ENCODE results near the gene WDR83. TPM values are rescaled to one million over a fixed set of nuclear protein-coding genes. Genes with fewer than 3 reads are reported as not detected.

The WDR83 gene
- total and polyA plus RNA-seq, 4 donors = 3.9 to 5.1 (median 4.2) TPM

- H3K36me3 ChIP-seq (ENCODE audit: control insufficient read depth in 4 of 4, insufficient read depth in 3 of 4, low read depth in 1 of 4, low read length in 3 of 4) = no peaks in the 10 kb centered on the region
- no peak for DNase-seq (ENCODE audit: low spot score)
- peaks cover 4 to 5% (median 4%) of the 10 kb centered on the region in 4 donors for H3K4me1 ChIP-seq (ENCODE audit: control insufficient read depth in 4 of 4, insufficient read depth in 4 of 4, low read length in 3 of 4)
- TF ChIP-seq NR2F2 (IDR thresholded peaks at IDR 0.05) (no peak), HNF4A (conservative IDR thresholded peaks at IDR 0.05) (no peak), RAD21 (IDR thresholded peaks at IDR 0.05) (no peak), TAF1 (conservative IDR thresholded peaks at IDR 0.05) (no peak), HNF4G (IDR thresholded peaks at IDR 0.05) (no peak), JUND (IDR thresholded peaks at IDR 0.05) (no peak), ATF3 (IDR thresholded peaks at IDR 0.05) (no peak), FOXA2 (IDR thresholded peaks at IDR 0.05) (no peak)
- TF ChIP-seq, protein P1, sequence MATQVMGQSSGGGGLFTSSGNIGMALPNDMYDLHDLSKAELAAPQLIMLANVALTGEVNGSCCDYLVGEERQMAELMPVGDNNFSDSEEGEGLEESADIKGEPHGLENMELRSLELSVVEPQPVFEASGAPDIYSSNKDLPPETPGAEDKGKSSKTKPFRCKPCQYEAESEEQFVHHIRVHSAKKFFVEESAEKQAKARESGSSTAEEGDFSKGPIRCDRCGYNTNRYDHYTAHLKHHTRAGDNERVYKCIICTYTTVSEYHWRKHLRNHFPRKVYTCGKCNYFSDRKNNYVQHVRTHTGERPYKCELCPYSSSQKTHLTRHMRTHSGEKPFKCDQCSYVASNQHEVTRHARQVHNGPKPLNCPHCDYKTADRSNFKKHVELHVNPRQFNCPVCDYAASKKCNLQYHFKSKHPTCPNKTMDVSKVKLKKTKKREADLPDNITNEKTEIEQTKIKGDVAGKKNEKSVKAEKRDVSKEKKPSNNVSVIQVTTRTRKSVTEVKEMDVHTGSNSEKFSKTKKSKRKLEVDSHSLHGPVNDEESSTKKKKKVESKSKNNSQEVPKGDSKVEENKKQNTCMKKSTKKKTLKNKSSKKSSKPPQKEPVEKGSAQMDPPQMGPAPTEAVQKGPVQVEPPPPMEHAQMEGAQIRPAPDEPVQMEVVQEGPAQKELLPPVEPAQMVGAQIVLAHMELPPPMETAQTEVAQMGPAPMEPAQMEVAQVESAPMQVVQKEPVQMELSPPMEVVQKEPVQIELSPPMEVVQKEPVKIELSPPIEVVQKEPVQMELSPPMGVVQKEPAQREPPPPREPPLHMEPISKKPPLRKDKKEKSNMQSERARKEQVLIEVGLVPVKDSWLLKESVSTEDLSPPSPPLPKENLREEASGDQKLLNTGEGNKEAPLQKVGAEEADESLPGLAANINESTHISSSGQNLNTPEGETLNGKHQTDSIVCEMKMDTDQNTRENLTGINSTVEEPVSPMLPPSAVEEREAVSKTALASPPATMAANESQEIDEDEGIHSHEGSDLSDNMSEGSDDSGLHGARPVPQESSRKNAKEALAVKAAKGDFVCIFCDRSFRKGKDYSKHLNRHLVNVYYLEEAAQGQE (IDR thresholded peaks at IDR 0.05) = no peak
- 91% methylated on average over 3 of the region's 3 CpGs for WGBS
- no peaks in the 10 kb centered on the region for H3K9me3 ChIP-seq (ENCODE audit: control insufficient read depth in 4 of 4, low read length in 3 of 4)
- H3K27ac ChIP-seq (ENCODE audit: low read depth in 1 of 2, low read length in 2 of 2) = no peak overlapping the region
- no peak overlapping the region for H3K9ac ChIP-seq (ENCODE audit: low read depth in 1 of 2, low read length in 2 of 2)
- no peaks in the 10 kb centered on the region for H3K27me3 ChIP-seq (ENCODE audit: control insufficient read depth in 4 of 4, insufficient read depth in 4 of 4, low read length in 3 of 4)
- no peak overlapping the region for H3K4me3 ChIP-seq (ENCODE audit: low read depth in 1 of 3, low read length in 3 of 3)
Measured at GRCh38 chr19:12685831-12686230, 19.2 kb downstream of the WDR83 start.

DNA sequence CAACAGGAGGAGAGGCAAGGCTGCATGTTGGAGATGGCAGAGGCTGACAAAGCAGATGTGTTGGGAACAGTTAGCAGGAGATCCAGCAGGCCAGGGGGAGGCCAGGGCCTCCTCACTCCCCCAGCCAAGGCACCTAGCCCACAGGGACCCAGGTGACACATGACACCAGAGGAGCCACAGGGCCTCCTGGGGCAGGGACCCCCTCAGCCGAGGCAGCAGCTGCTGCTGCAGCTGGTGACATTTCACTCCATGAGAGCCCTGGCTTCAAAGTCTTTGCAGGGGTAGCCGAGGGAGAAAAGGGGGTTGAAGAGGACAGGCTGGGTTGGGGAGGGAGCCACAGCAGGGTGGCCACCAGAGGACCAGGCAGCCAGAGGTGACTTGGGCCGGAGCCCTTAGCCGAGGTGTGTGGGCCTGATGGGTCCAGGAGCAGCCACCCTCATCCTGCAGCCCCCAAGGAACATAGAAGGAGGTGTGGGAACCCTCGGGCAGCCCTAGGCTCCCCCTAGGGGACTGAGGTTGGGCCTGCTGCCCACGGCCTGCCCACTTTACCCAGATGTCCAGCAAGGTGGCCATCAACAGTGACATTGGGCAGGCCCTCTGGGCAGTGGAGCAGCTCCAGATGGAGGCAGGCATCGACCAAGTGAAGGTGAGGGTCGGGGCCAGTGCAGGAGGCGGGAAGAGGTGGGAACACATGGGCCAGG, 21.0 kb downstream of the WDR83 start, which contains the start of gene GNG14:
Gene GNG14, plus strand, starts transcription at position 503 of the 701 bp plus-strand sequence. Its CDS starts 51 bp downstream, at position 554.
- Histone ChIP-seq H3K27ac (ENCODE audit: low read depth in 1 of 2, low read length in 2 of 2) (no peak within 1 kb of the TSS), H3K4me3 (ENCODE audit: low read depth in 1 of 3, low read length in 3 of 3) (no peak within 1 kb of the TSS), H3K36me3 (ENCODE audit: control insufficient read depth in 4 of 4, insufficient read depth in 3 of 4, low read depth in 1 of 4, low read length in 3 of 4) (no peaks in the 10 kb centered on the region), H3K4me1 (ENCODE audit: control insufficient read depth in 4 of 4, insufficient read depth in 4 of 4, low read length in 3 of 4) (no peaks in the 10 kb centered on the region), H3K27me3 (ENCODE audit: control insufficient read depth in 4 of 4, insufficient read depth in 4 of 4, low read length in 3 of 4) (no peaks in the 10 kb centered on the region), H3K9me3 (ENCODE audit: control insufficient read depth in 4 of 4, low read length in 3 of 4) (no peaks in the 10 kb centered on the region), H3K9ac (ENCODE audit: low read depth in 1 of 2, low read length in 2 of 2) (no peak within 1 kb of the TSS)
- no peak for DNase-seq (ENCODE audit: low spot score)
- WGBS = 92% methylated on average over 9 of the region's 9 CpGs
- TF ChIP-seq, protein P2, sequence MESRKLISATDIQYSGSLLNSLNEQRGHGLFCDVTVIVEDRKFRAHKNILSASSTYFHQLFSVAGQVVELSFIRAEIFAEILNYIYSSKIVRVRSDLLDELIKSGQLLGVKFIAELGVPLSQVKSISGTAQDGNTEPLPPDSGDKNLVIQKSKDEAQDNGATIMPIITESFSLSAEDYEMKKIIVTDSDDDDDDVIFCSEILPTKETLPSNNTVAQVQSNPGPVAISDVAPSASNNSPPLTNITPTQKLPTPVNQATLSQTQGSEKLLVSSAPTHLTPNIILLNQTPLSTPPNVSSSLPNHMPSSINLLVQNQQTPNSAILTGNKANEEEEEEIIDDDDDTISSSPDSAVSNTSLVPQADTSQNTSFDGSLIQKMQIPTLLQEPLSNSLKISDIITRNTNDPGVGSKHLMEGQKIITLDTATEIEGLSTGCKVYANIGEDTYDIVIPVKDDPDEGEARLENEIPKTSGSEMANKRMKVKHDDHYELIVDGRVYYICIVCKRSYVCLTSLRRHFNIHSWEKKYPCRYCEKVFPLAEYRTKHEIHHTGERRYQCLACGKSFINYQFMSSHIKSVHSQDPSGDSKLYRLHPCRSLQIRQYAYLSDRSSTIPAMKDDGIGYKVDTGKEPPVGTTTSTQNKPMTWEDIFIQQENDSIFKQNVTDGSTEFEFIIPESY (IDR thresholded peaks at IDR 0.05) = no peak

- H3K27ac ChIP-seq (ENCODE audit: low read depth in 1 of 2, low read length in 2 of 2) = no peak overlapping the region
- no peaks in the 10 kb centered on the region for H3K36me3 ChIP-seq (ENCODE audit: control insufficient read depth in 4 of 4, insufficient read depth in 3 of 4, low read depth in 1 of 4, low read length in 3 of 4)
- no peak overlapping the region for H3K4me3 ChIP-seq (ENCODE audit: low read depth in 1 of 3, low read length in 3 of 3)
- TF ChIP-seq EGR1 (IDR thresholded peaks at IDR 0.05; ENCODE audit: low read depth in 2 of 2) (no peak), YY1 (IDR thresholded peaks at IDR 0.05) (no peak)
- 95% methylated on average over 12 of the region's 12 CpGs for WGBS
- H3K9me3 ChIP-seq (ENCODE audit: control insufficient read depth in 4 of 4, low read length in 3 of 4) = no peaks in the 10 kb centered on the region
- no peak overlapping the region for H3K9ac ChIP-seq (ENCODE audit: low read depth in 1 of 2, low read length in 2 of 2)
- no peaks in the 10 kb centered on the region for H3K4me1 ChIP-seq (ENCODE audit: control insufficient read depth in 4 of 4, insufficient read depth in 4 of 4, low read length in 3 of 4)
- no peaks in the 10 kb centered on the region for H3K27me3 ChIP-seq (ENCODE audit: control insufficient read depth in 4 of 4, insufficient read depth in 4 of 4, low read length in 3 of 4)
- no peak for DNase-seq (ENCODE audit: low spot score)
Measured at GRCh38 chr19:12689012-12689411, 22.4 kb downstream of the WDR83 start.
